Spleen (tissue), 13 donors: Measurements from ENCODE around the gene PSMD1. TPM values are rescaled to one million over a fixed set of nuclear protein-coding genes. Genes with fewer than 3 reads are reported as not detected.
A peak's percentile ranks its signal among the peaks of the same experiment; 100 is the strongest.

Experiments
- DNase-seq: peaks from one replicate; pipeline ENCODE4 v3.0.0-alpha.2; 2020
- H3K27ac ChIP-seq, 8 donors: fragments of 200-600 bp; sonication (generic) in 7 of 8; 1 replicate in 4 of 8; 2 replicates in 4 of 8; pipeline versions ENCODE4 v1.5.0 to v1.8.0; 2016 to 2021; ENCODE audit warnings: inconsistent platforms in 4 of 8, mild to moderate bottlenecking in 4 of 8, moderate library complexity in 1 of 8
- H3K27me3 ChIP-seq, 7 donors: fragments of 200-600 bp; sonication (generic) in 6 of 7; replicated peaks in 1 of 7; 1 replicate in 4 of 7; 2 replicates in 3 of 7; pipeline versions ENCODE4 v1.5.0 to v1.8.0; 2016 to 2021; ENCODE audit warnings: inconsistent platforms in 3 of 7, mild to moderate bottlenecking in 1 of 7
- H3K36me3 ChIP-seq, 6 donors: fragments of 200-600 bp; sonication (generic) in 5 of 6; 1 replicate in 4 of 6; 2 replicates in 2 of 6; pipeline versions ENCODE4 v1.5.0 to v1.8.0; 2016 to 2021; ENCODE audit warnings: inconsistent platforms in 2 of 6
- H3K4me1 ChIP-seq, 6 donors: fragments of 200-600 bp; sonication (generic) in 5 of 6; 1 replicate in 3 of 6; 2 replicates in 3 of 6; pipeline versions ENCODE4 v1.5.0 to v1.8.0; 2016 to 2021; ENCODE audit warnings: inconsistent platforms in 3 of 6
- H3K4me3 ChIP-seq, 8 donors: fragments of 200-600 bp; sonication (generic) in 7 of 8; 1 replicate in 4 of 8; 2 replicates in 4 of 8; pipeline versions ENCODE4 v1.5.0 to v1.8.0; 2016 to 2021; ENCODE audit warnings: inconsistent platforms in 4 of 8, mild to moderate bottlenecking in 4 of 8, moderate library complexity in 2 of 8
- H3K9me3 ChIP-seq, 8 donors: fragments of 200-600 bp; sonication (generic) in 7 of 8; 1 replicate in 4 of 8; 2 replicates in 4 of 8; pipeline versions ENCODE4 v1.5.0 to v1.8.0; 2016 to 2021; ENCODE audit warnings: inconsistent platforms in 4 of 8
- POLR2A ChIP-seq, 3 donors: fragments of 450-650 bp; IDR thresholded peaks; one replicate each; pipeline ENCODE4 v1.5.1; 2017; ENCODE audit warnings: antibody characterized with exemption in 3 of 3, mild to moderate bottlenecking in 1 of 3
- POLR2AphosphoS5 ChIP-seq, 3 donors: sonication (generic); formaldehyde crosslinking; IDR thresholded peaks; one replicate each; pipeline ENCODE4 v1.5.1; 2017; ENCODE audit warnings: antibody characterized with exemption in 3 of 3
- WGBS, 5 donors: extraction: QIAGEN DNeasy Blood & Tissue Kit in 3 of 5; methylation state at CpG; one replicate each; pipeline versions ENCODE4 v1.1.5 to v1.1.7; 2013 to 2018; 5-methylcytosine and 5-hydroxymethylcytosine counted together
- intact Hi-C: fragments of 100-400 bp; cut with DNase I; formaldehyde crosslinking; loops from one replicate; pipeline ENCODE4 v1.15.0; 2023; ENCODE audit warnings: low total_unique reads
- long read RNA-seq, 2 donors: transcript quantifications; one replicate each; lab custom pipeline, GENCODE V29; 2026
- polyA plus RNA-seq, 3 donors: library from polyadenylated mRNA; stranded (reverse); fragments of 200-250 nt; gene quantifications; one replicate each; pipeline ENCODE4 v1.2.1, GENCODE V29; 2013
- total RNA-seq, 7 donors: library from RNA; depleted of rRNA in 3 of 7; stranded (reverse); fragments of >200 nt in 3 of 7; fragmentation: NEBNext Ultra II Directional in 4 of 7; extraction: Animal tissue kit (Norgen Biotek cat#: 25700) in 4 of 7; gene quantifications; one replicate each; pipeline versions ENCODE4 v1.1.0 to v1.2.1, GENCODE V29; 2016 to 2021
- TF ChIP-seq, protein P1 (sequence below), 11 experiments: fragments of 200-600 bp in 7 of 11; fragments of 450-650 bp in 4 of 11; sonication (generic) in 4 of 11; IDR thresholded peaks in 8 of 11; conservative IDR thresholded peaks in 3 of 11; 1 replicate in 7 of 11; 2 replicates in 4 of 11; pipeline versions ENCODE4 v1.4.0 to v1.8.0; 2016 to 2021; ENCODE audit warnings: antibody characterized with exemption in 11 of 11, inconsistent platforms in 4 of 11, mild to moderate bottlenecking in 1 of 11
- donor health status: healthy with polysubstance abuse.
- donor health status: DM: no; HTN: no; CAD: no; lungs with moderate emphysema.
- donor health status: DM: no; HTN: no; CAD: no.
- donor health status: Bipolar disorder and iron deficiency.
- donor health status: healthy.
- donor health status: DM: no; HTN: no; CAD: no.
- donor health status: DM: yes; HTN: yes; CAD: no.

Gene PSMD1
- total RNA-seq (10 to 100 TPM; 51.1 to 81.2 (median 61.2) TPM), polyA plus RNA-seq (10 to 100 TPM; 21.2 to 37.3 (median 34.5) TPM)
- long read RNA-seq, donor 1, partial matches to known transcripts, result 12 of 15 reads
- long read RNA-seq, donor 1, other reads (novel, unspliced or antisense), result 0 of 15 reads
- long read RNA-seq, donor 2, partial matches to known transcripts, result 0 of 2 reads
- long read RNA-seq, donor 2, other reads (novel, unspliced or antisense), result 0 of 2 reads

DNA sequence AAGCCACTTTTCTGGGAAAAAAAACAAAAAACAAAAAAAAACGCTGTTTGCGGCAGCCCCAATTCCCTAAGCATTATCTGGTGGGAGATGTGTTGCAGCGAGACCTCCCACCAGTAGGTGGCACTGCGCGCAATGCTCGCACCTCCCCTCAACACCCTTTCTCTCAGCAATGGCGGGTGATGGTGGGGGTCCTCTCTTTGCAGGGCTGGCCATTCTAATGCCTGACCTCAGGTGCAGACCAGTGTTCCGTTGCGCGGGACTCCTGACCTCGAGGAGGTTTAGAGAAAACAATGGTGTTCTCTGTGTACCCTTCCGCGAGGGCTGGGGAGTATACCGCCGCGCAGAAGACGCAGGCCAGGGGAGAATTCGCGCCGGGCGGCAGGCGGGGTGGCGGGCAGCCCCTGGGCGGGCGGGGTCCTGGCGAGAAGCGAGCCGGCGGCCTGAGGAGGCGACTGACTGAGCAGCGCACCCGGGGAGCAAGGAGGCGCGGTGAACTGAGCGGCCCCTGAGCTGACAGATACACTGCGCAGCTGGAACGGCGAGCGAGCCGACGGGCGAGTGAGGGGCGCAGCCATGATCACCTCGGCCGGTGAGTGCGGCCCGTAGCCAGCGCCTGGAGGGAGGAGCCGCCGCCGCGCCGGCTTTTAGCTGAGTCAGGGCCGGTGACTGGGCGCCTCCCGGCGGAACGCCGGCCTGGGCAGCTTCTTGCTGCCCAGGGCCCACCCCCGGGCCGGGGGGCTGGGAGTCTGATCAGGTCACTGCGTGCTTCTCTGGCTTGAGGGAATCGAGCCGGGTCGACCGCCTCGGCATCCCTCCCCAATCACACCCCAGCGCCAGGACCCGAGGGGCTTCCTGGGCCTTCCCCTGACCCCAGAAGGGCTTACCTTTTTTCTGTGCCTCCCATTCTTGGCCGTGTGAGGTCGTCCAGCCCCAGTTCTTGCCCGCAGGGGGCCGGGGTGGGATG, at the start of gene PSMD1:
Gene PSMD1, plus strand, starts transcription at position 415 of the 964 bp plus-strand sequence. Its CDS starts 159 bp downstream, at position 574.
- Histone ChIP-seq H3K4me1 (peaks cover 34 to 74% (median 53%) of the 10 kb centered on the region in 6 donors), H3K36me3 (peaks cover 0 to 7% (median 6%) of the 10 kb centered on the region in 6 donors), H3K27ac (peak within 1 kb of the TSS; percentile 92 to 98 (median 96)), H3K27me3 (peaks cover 0 to 9% (median 0%) of the 10 kb centered on the region in 7 donors), H3K4me3 (peak within 1 kb of the TSS; percentile 86 to 100 (median 98)), H3K9me3 (no peaks in the 10 kb centered on the region)
- TF ChIP-seq POLR2AphosphoS5 (IDR thresholded peaks at IDR 0.05) (peak; percentile 74 to 87 (median 75)), POLR2A (IDR thresholded peaks at IDR 0.05) (peak in 1 of 3 donors; percentile 87)
- TF ChIP-seq, protein P1, sequence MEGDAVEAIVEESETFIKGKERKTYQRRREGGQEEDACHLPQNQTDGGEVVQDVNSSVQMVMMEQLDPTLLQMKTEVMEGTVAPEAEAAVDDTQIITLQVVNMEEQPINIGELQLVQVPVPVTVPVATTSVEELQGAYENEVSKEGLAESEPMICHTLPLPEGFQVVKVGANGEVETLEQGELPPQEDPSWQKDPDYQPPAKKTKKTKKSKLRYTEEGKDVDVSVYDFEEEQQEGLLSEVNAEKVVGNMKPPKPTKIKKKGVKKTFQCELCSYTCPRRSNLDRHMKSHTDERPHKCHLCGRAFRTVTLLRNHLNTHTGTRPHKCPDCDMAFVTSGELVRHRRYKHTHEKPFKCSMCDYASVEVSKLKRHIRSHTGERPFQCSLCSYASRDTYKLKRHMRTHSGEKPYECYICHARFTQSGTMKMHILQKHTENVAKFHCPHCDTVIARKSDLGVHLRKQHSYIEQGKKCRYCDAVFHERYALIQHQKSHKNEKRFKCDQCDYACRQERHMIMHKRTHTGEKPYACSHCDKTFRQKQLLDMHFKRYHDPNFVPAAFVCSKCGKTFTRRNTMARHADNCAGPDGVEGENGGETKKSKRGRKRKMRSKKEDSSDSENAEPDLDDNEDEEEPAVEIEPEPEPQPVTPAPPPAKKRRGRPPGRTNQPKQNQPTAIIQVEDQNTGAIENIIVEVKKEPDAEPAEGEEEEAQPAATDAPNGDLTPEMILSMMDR (IDR thresholded peaks at IDR 0.05 in 8 of 11, conservative IDR thresholded peaks at IDR 0.05 in 3 of 11), result peak; percentile 92 to 99 (median 97)
- intact Hi-C loops, result no loop called here
- peak; percentile 97 for DNase-seq
- 0 to 1% (median 0%) methylated on average over 23 to 73 of the region's 73 CpGs for WGBS, 5 donors

DNA sequence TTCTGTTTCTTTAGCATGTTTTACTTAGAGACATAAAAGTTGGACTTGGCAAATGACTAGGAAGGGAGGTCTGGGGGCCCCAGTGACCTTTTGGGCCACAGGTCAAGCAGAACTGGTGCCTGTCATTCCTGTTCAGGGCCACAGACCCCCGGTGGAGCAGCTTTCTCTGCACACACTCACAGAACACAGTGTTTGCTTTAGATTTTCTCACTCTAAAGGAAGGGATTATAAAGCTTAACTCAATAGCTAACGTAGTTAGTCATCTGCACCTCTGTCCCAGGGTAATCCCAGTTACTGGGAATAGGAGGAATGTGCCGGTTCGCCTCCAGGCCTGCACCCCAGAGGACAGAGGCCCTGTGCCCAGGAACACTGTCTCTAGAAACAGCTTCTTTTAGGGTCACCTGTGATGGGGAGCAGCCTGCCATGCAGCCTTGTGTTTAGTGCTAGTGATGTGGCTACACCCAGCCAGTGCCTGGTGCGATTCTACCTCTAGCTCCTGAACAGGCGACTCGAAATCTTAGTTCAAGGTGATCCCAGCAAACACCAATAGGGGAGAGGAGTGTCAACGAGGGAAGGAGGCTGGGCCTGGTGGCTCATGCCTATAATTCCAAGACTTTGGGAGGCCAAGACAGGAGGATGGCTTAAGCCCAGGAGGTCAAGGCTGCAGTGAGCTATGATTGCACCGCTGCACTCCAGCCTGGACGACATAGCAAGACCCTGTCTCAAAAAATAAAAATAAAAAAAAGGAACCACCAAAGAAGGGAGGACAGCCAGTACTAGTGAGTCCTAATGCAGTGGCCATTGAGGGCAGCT, 49.2 kb upstream of the PSMD1 start:
- no peak for TF ChIP-seq POLR2A (IDR thresholded peaks at IDR 0.05)
- TF ChIP-seq, protein P1 (IDR thresholded peaks at IDR 0.05 in 8 of 11, conservative IDR thresholded peaks at IDR 0.05 in 3 of 11), result no peak
- TF ChIP-seq POLR2AphosphoS5 (IDR thresholded peaks at IDR 0.05), result no peak
- H3K27ac ChIP-seq, result no peak overlapping the region
- no peak for DNase-seq
- WGBS, 5 donors, result 71 to 85% (median 77%) methylated on average over 7 to 10 of the region's 10 CpGs
- intact Hi-C loops, result no loop called here
- no peak overlapping the region for H3K4me3 ChIP-seq
- no peaks in the 10 kb centered on the region for H3K9me3 ChIP-seq
- H3K36me3 ChIP-seq, result no peaks in the 10 kb centered on the region
- no peaks in the 10 kb centered on the region for H3K4me1 ChIP-seq
- H3K27me3 ChIP-seq, result peaks cover 0 to 33% (median 0%) of the 10 kb centered on the region in 7 donors

DNA sequence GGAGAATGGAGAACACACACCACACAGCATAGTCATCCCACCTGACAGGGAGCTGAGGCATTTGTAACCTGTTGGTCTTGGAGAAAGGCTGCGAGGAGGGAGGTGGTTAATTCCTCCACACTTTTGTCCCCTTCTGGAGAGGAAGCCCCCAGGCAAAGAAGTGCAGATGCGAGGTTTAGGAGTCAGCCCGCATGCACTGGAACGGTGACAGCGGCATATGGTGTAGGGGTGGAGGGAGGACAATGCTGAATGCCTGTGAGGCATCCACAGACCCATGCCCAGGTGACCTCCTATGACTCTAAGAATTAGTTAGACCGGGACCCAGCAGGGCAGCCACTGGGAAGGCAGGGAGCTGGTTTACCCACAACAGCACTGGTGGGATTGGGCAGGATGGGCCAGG, 48.5 kb upstream of the PSMD1 start:
- Histone ChIP-seq H3K27me3 (peaks cover 0 to 31% (median 0%) of the 10 kb centered on the region in 7 donors), H3K9me3 (no peaks in the 10 kb centered on the region), H3K36me3 (no peaks in the 10 kb centered on the region), H3K4me1 (no peaks in the 10 kb centered on the region), H3K27ac (no peak overlapping the region), H3K4me3 (no peak overlapping the region)
- intact Hi-C loops, result no loop called here
- no peak for DNase-seq
- WGBS, 5 donors, result 76 to 91% (median 87%) methylated on average over 6 of the region's 6 CpGs
- TF ChIP-seq POLR2AphosphoS5 (IDR thresholded peaks at IDR 0.05) (no peak), POLR2A (IDR thresholded peaks at IDR 0.05) (no peak)
- TF ChIP-seq, protein P1 (IDR thresholded peaks at IDR 0.05 in 8 of 11, conservative IDR thresholded peaks at IDR 0.05 in 3 of 11), result no peak
